GM19043 (cell line): ENCODE results near the gene NOL7.

Experiments used
- ATAC-seq: cut with Tn5 transposase; IDR thresholded peaks from one replicate; pipeline ENCODE4 v1.9.1; 2021; ENCODE audit warnings: low read depth; ENCODE audit not compliant: unreplicated experiment

The NOL7 gene

DNA sequence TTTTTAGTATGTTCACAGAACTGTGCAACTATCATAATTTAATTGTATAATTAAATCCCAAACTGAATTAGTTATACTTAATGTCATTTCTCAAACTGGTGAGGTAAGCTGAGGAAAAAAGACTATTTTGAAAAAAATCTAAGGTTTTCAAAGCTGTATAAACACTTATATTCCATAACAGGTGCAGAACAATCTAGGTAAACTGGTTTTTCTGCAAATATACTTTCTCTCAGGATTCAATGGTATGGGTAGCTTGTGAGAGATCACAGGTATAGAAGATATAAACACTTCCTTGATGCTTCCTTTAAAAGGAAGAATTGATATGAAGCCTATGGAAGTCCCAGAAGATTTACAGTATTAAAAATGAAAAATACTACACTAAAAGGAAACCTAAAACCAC lies 33.7 kb downstream of the NOL7 start:
- ATAC-seq: no peak

- no peak for ATAC-seq
Observed at GRCh38 chr6:13649393-13649792, 34.3 kb downstream of the NOL7 start.

DNA sequence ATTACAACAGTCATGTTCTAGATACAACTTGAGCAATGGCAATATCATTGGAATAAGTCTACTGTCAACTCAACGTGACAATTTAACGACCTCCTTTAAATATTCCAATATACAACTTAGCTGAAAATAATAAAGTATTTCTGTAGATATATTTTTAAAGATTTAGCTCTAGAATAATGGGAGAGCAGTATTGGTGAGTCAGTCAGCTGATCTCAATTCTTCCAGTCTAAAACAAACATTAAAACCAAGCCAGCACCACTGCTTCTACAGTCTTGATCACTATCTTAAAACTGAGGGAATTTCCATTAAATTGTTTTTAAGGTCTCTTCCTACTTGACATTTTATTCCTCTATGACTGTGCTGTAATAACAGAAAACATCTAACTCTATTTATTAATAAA lies 38.2 kb downstream of the NOL7 start:
- ATAC-seq: no peak

- ATAC-seq: no peak
Observed at GRCh38 chr6:13654496-13654895, 39.4 kb downstream of the NOL7 start.

GRCh38 chr6:13655700-13656099 lies 40.6 kb downstream of the NOL7 start:
- no peak for ATAC-seq

DNA sequence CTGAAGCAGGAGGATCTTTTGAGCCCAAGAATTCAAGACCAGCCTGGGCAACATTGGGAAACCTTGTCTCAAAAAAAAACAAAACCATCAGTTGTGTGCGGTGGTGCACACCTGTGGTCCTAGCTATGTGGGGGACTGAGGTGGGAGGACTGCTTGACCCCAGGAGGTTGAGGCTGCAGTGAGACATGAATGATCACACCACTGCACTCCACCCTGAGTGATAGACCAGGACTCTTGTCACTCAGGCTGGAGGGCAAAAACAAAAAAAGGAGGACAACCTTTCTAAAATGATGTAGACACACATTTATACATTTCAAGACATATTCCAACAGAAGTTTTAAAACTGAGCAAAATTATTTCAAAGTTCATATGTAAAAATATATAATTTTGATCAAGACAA lies 45.1 kb downstream of the NOL7 start:
- ATAC-seq: no peak

DNA sequence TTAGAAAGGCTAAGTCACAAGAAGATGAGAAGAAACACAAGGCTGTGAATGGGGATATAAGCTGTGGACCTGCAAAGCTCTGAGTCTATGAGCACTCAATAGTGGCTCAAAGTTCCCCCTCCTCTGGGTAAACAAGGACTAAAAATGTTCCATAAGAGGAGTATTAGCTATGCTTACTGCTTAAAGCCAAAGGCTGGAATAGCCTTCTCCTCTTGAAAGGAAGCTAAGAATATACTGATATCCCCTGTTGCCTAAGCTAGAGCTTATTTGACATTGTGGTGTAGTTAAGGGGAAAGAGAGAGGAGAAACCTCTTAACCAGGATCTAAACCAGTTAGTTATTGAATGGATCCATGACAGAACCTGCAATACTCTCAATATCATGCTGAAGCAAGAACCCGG lies 45.8 kb downstream of the NOL7 start:
- no peak for ATAC-seq

DNA sequence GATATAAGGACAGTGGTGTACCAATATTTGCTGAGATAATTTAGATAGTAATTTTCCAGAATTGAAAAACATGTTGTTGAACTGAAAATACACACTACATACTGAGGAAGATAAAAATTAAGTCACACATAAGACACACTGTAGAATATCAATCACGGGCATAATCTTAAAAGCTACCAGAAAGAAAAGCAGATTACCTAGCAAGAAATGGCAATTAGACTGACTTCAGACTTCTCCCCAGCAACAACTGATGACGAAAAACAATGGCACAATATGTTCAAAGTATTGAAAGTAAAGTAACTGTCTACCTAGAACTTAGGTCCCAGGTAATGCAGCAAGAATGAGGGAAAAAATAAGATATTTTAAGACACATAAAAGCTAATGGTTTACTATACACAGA lies 46.5 kb downstream of the NOL7 start:
- ATAC-seq: no peak

- no peak for ATAC-seq
Observed at GRCh38 chr6:13662651-13663334, 47.7 kb downstream of the NOL7 start.

- no peak for ATAC-seq
Observed at GRCh38 chr6:13663986-13664385, 48.9 kb downstream of the NOL7 start.

DNA sequence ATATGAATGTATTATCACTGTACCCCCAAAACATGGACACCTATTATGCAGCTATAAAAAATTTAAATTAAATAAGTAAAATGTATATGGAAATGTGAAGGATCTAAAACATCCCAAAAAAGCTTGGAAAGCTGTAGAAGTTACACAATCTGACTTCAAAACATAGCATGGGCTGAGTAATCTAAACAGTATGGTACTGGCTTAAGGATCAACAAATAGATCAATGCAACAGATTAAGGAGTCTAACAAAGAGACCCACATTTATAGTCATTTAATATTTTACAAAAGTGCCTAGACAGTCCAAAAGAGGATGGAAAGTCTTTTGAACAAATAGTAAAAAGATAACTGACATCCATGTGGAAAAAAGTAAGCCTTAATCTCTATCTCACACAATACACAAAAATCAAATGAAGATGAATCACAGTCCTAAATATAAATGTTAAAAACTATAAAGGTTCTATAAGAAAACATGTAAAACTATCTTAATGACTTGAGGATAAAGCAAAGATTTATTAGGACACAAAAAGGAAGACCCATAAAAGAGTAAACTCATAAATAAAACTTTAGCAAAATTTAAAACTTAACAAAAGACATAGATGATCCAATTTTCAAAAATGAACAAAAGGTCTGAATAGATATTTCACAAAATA lies 49.7 kb downstream of the NOL7 start:
- ATAC-seq: no peak

GRCh38 chr6:13666194-13667105 lies 51.3 kb downstream of the NOL7 start:
- ATAC-seq: no peak

DNA sequence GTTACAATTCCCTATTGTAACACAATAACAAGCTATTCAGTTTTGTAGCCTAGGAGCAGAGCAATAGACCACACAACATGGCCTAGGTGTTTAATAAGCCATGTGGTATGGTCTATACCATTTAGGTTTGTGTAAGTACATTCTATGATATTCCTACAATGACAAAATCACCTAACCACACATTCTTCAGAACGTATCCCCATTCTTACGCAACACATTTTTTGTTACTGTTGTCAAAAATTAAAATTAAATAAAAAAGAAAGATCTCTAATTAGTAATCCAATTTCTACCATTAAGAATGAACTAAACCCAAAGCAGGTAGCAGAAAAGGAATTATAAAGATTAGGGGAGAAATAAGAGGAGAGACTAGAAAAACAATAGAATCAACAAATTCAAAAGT lies 52.5 kb downstream of the NOL7 start:
- no peak for ATAC-seq

- no peak for ATAC-seq
Observed at GRCh38 chr6:13668291-13668928, 53.3 kb downstream of the NOL7 start.

- ATAC-seq: no peak
Observed at GRCh38 chr6:13669476-13669875, 54.3 kb downstream of the NOL7 start.
